ENCODE measurements around the gene LAMC1.

Gene LAMC1

GRCh38 chr1:183023146-183023600, at the start of gene LAMC1:
Gene LAMC1 (plus strand): TSS chr1:183023420. CDS start chr1:183023717, 297 bp downstream.
- peak in 1 of 2 donors; percentile 5 for DNase-seq (ENCODE audit: low read depth in 2 of 2)

- no peak for DNase-seq (ENCODE audit: low read depth in 2 of 2)
Observed at GRCh38 chr1:182974506-182975191, 48.6 kb upstream of the LAMC1 start.

- DNase-seq (ENCODE audit: low read depth in 2 of 2) = no peak
Observed at GRCh38 chr1:182977480-182977879, 45.7 kb upstream of the LAMC1 start.

GRCh38 chr1:182978151-182978853, 44.9 kb upstream of the LAMC1 start:
- DNase-seq (ENCODE audit: low read depth in 2 of 2) = no peak

GRCh38 chr1:182984138-182984537, 39.1 kb upstream of the LAMC1 start:
- DNase-seq (ENCODE audit: low read depth in 2 of 2) = no peak

- DNase-seq (ENCODE audit: low read depth in 2 of 2) = no peak
Observed at GRCh38 chr1:182984621-182985020, 38.6 kb upstream of the LAMC1 start.

GRCh38 chr1:182985876-182986275, 37.3 kb upstream of the LAMC1 start:
- DNase-seq (ENCODE audit: low read depth in 2 of 2) = no peak

GRCh38 chr1:182990413-182991144, 32.6 kb upstream of the LAMC1 start:
- no peak for DNase-seq (ENCODE audit: low read depth in 2 of 2)

GRCh38 chr1:182993746-182994145, 29.5 kb upstream of the LAMC1 start:
- no peak for DNase-seq (ENCODE audit: low read depth in 2 of 2)

GRCh38 chr1:182995894-182996293, 27.3 kb upstream of the LAMC1 start:
- DNase-seq (ENCODE audit: low read depth in 2 of 2) = no peak

GRCh38 chr1:182996816-182997215, 26.4 kb upstream of the LAMC1 start:
- no peak for DNase-seq (ENCODE audit: low read depth in 2 of 2)

GRCh38 chr1:182998482-182998881, 24.7 kb upstream of the LAMC1 start:
- no peak for DNase-seq (ENCODE audit: low read depth in 2 of 2)

GRCh38 chr1:183000167-183000962, 22.9 kb upstream of the LAMC1 start:
- DNase-seq (ENCODE audit: low read depth in 2 of 2) = no peak

- DNase-seq (ENCODE audit: low read depth in 2 of 2) = no peak
Observed at GRCh38 chr1:183002267-183002666, 21.0 kb upstream of the LAMC1 start.

- DNase-seq (ENCODE audit: low read depth in 2 of 2) = no peak
Observed at GRCh38 chr1:183002797-183003196, 20.4 kb upstream of the LAMC1 start.

GRCh38 chr1:183003203-183003602, 20.0 kb upstream of the LAMC1 start:
- DNase-seq (ENCODE audit: low read depth in 2 of 2) = no peak

GRCh38 chr1:183004141-183004540, 19.1 kb upstream of the LAMC1 start:
- no peak for DNase-seq (ENCODE audit: low read depth in 2 of 2)

GRCh38 chr1:183011859-183012258, 11.4 kb upstream of the LAMC1 start:
- no peak for DNase-seq (ENCODE audit: low read depth in 2 of 2)

- no peak for DNase-seq (ENCODE audit: low read depth in 2 of 2)
Observed at GRCh38 chr1:183012301-183012994, 10.8 kb upstream of the LAMC1 start.

- DNase-seq (ENCODE audit: low read depth in 2 of 2) = no peak
Observed at GRCh38 chr1:183019139-183019740, 4.0 kb upstream of the LAMC1 start.

GRCh38 chr1:183019860-183020259, 3.4 kb upstream of the LAMC1 start:
- no peak for DNase-seq (ENCODE audit: low read depth in 2 of 2)

Data from stimulated activated CD8-positive, alpha-beta memory T cell treated with anti-CD3 and anti-CD28 coated beads, Interleukin-15, amount 100 ng/mL, for 4 hours (primary cell).